Retinal pigment epithelial cell (primary cell): ENCODE data around the gene ARL8A.
"Not testable (repeated sequence)": the region's sequence is repeated elsewhere in the genome, so short reads cannot be mapped to it uniquely, and the experiment has no call there.

Experiments used
- DNase-seq: peaks from one replicate; pipeline ENCODE4 v3.0.0-alpha.2; 2010; ENCODE audit warnings: low read depth
- H3K4me3 ChIP-seq: 2 replicates; pipeline ENCODE4 v1.5.1; 2011; ENCODE audit warnings: mild to moderate bottlenecking, low read length, control low read depth, moderate library complexity
- TF ChIP-seq, protein P1 (sequence below): conservative IDR thresholded peaks from 2 replicates; pipeline ENCODE4 v1.5.1; 2011; ENCODE audit warnings: low read depth, low read length, control low read depth, inconsistent platforms

The ARL8A gene

DNA sequence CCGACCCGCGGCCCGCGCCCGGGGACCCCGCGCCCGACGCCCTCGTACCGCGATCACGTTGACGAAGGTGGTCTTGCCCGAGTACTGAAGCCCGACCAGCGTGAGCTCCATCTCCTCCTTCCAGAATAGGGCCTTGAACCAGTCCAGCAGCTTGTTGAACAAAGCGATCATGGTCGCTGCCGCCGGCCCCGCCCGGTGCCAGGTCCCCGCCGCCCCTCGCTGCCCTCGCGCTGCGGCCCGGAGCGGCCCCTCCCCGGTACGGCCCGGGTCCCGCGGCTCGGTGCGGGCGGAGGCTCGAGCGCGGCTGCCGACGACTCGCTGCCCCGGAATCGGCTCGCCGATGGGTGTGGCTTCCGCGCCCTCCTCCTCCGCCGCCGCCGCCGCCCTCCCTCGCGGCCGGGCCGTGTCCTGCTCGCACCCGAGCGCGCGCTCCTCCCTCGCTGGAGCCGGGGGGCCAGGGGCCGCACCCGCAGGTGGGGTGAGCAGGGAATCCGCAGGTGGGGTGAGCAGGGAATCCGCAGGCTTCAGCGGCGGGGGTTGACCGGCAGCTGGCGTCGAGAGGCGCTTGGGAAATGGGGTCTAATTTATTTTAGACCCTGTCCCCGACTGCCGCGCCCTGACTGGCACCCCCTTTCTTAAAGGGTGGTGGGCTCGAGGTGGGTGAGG is at the start of gene ARL8A:
Gene ARL8A (minus strand): TSS at position 336 of the 666 bp plus-strand sequence. CDS start 165 bp downstream, at position 171.
- TF ChIP-seq, protein P1, sequence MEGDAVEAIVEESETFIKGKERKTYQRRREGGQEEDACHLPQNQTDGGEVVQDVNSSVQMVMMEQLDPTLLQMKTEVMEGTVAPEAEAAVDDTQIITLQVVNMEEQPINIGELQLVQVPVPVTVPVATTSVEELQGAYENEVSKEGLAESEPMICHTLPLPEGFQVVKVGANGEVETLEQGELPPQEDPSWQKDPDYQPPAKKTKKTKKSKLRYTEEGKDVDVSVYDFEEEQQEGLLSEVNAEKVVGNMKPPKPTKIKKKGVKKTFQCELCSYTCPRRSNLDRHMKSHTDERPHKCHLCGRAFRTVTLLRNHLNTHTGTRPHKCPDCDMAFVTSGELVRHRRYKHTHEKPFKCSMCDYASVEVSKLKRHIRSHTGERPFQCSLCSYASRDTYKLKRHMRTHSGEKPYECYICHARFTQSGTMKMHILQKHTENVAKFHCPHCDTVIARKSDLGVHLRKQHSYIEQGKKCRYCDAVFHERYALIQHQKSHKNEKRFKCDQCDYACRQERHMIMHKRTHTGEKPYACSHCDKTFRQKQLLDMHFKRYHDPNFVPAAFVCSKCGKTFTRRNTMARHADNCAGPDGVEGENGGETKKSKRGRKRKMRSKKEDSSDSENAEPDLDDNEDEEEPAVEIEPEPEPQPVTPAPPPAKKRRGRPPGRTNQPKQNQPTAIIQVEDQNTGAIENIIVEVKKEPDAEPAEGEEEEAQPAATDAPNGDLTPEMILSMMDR, result no peak
- H3K4me3 ChIP-seq, result peak within 1 kb of the TSS; percentile 90
- DNase-seq, result no peak

DNA sequence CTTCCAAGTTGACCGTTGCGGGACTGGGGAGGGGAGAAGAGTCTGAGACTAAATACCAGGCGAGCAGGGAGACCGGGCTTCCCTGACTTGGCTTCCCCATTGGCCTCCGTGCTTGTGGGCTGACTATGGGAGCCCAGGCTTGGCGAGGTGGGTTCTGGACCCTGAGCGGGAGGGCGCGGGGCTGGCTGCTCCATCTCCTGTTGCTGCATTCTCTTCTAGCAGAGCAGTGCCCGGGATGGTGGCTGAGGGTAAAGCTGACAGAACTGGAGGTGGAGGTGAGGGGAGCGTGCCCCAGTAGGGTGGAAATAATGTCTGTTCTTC is 49.8 kb upstream of the ARL8A start:
- no peak for DNase-seq
- TF ChIP-seq, protein P1, result no peak
- H3K4me3 ChIP-seq, result no peak overlapping the region

DNA sequence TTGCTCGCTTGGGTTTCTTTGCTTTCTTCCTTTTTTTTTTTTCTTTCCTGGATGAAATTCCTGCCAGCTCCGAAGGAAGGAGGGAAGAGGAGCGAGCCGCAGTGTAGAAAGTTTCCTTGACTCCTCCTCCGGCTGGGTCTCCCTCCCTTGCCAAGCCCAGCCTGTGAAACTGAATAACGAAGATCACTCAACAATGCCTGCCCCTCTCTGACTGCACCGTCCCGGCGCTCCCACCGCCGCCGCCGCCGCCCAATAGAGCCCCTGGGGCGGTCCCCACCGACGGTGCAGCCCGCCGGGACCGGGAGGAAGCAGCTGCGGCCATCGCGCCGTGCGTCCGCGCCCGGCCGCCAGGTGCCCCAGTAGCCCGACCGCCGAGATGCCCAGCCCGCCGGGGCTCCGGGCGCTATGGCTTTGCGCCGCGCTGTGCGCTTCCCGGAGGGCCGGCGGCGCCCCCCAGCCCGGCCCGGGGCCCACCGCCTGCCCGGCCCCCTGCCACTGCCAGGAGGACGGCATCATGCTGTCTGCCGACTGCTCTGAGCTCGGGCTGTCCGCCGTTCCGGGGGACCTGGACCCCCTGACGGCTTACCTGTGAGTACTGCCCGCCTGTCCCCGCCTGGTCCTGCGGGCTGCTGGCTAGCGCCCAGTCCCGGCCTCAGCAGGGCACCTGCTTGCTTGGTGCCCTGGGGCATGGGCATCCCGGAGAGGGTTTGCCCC is 49.2 kb upstream of the ARL8A start, which contains the start of gene LGR6:
Gene LGR6 (plus strand): TSS at position 186 of the 714 bp plus-strand sequence. CDS start 191 bp downstream, at position 377.
- no peak for DNase-seq
- TF ChIP-seq, protein P1, result no peak
- H3K4me3 ChIP-seq, result no peak within 1 kb of the TSS

DNA sequence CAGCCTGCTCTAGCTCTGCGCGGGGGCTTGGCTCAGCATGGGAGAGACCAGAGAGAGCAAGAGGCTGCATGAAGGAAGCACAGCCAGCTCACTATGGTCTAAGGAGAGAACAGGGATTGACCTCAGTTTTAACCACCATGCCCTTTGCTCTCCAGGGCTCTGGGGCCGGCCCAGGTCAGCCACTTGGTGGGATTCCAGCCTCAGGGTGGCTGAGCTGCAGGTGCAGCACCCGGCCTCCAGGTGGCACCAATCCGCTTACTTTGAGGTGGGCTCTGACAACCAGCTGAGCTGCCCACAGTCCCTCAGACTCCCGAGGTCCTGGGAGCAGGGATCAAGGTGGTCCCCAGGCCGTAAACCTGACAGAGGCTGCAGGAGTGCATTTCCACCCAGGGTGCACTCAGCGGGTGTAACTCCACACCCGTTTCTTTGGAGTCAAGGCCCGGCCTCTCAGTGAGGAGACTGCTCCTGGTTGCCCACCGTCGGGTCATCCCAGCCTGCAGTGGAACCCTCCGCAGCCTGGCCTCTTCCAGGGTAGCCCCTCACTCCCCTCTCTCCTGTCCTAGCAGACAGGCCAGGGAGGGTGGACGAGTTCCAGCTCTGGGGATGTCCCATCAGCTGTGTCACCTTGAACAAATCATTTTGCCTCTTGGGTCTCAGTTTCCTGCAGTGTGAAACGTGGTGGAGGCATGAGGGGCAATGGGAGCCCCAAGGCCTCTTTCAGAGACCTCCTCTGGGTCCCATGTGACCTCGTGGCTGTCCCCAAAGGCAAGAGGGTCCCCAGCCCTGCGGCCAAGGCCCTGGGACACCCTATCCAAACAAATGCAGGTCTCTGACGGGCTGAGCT is 48.5 kb upstream of the ARL8A start:
- DNase-seq, result no peak
- no peak overlapping the region for H3K4me3 ChIP-seq
- TF ChIP-seq, protein P1, result peak; percentile 92

DNA sequence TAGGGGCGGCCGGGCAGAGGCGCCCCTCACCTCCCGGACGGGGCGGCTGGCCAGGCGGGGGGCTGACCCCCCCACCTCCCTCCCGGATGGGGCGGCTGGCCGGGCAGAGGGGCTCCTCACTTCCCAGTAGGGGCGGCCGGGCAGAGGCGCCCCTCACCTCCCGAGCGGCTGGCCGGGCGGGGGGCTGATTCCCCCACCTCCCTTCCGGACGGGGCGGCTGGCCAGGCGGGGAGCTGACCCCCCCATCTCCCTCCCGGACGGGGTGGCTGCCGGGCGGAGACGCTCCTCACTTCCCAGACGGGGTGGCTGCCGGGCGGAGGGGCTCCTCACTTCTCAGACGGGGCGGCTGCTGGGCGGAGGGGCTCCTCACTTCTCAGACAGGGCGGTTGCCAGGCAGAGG is 46.9 kb upstream of the ARL8A start:
- DNase-seq, H3K4me3 ChIP-seq: not testable (repeated sequence)

DNA sequence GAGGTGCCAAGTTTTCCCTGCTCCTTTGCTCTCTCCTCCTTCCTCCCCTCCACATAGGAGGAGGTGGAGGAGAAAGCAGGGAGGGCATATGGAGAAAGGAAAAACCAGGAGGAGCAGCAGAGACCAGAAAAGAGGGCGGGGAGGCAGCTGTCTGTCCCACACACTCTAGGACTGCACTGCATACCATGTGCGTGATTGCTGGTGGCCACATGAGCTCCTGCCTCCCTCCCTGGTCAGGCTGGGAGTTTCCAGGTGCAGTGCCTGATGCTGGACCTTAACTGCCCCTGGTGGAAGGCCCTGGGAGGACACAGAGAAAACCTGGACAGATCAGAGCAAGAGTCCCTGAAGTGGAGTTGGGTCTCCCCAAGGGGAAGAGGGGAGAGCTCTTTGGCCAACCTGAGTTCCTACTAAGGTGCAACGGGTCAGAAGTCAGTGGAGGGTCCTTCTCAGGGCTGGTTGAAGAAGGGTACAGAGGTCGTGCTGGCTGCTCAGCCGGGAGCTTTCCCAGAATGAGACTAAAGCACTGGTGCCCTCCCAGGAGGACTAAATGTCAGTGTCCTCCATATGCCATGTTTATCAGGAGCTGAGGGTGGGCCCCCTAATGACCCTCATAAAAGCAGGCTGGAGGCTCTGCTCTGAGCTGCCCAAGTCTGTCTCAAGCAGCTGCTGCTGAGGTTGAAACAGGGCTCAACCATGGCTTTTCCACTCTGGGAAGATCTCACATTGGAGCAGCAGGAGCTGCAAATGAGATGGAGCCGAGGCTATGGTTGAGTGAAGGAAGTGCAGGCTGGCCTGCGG is 45.6 kb upstream of the ARL8A start:
- no peak for DNase-seq
- TF ChIP-seq, protein P1, result peak; percentile 38
- no peak overlapping the region for H3K4me3 ChIP-seq
